Retinal pigment epithelial cell (primary cell): ENCODE results near the gene ROBO1.

ENCODE experiments used
- DNase-seq: peaks from one replicate; pipeline ENCODE4 v3.0.0-alpha.2; 2010; ENCODE audit warnings: low read depth
- H3K4me3 ChIP-seq: 2 replicates; pipeline ENCODE4 v1.5.1; 2011; ENCODE audit warnings: mild to moderate bottlenecking, low read length, control low read depth, moderate library complexity
- TF ChIP-seq, protein P1 (sequence below): conservative IDR thresholded peaks from 2 replicates; pipeline ENCODE4 v1.5.1; 2011; ENCODE audit warnings: low read depth, low read length, control low read depth, inconsistent platforms

ROBO1 gene

GRCh38 chr3:78718707-78719106 lies 1049.1 kb downstream of the ROBO1 start:
- DNase-seq, result no peak
- TF ChIP-seq, protein P1, sequence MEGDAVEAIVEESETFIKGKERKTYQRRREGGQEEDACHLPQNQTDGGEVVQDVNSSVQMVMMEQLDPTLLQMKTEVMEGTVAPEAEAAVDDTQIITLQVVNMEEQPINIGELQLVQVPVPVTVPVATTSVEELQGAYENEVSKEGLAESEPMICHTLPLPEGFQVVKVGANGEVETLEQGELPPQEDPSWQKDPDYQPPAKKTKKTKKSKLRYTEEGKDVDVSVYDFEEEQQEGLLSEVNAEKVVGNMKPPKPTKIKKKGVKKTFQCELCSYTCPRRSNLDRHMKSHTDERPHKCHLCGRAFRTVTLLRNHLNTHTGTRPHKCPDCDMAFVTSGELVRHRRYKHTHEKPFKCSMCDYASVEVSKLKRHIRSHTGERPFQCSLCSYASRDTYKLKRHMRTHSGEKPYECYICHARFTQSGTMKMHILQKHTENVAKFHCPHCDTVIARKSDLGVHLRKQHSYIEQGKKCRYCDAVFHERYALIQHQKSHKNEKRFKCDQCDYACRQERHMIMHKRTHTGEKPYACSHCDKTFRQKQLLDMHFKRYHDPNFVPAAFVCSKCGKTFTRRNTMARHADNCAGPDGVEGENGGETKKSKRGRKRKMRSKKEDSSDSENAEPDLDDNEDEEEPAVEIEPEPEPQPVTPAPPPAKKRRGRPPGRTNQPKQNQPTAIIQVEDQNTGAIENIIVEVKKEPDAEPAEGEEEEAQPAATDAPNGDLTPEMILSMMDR, result no peak
- H3K4me3 ChIP-seq, result no peak overlapping the region

DNA sequence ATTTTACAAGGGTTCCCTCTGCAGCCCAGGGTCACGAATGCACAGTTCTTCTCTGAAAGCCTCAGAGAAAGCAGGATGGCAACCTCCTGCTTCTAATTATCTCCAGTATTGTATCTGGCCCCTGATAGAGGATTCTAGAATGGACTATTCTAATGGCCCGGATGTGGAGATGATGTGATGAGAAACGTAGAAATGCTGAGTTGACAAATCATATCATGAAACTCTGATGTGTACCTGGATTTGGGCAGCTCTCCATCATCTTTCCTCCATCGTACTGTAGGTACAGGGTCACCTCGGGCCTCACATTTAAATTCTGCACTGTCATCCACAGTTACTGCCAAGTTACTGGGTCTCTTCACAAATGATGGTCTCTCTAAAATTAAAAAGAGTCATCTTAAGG lies 1050.8 kb downstream of the ROBO1 start:
- TF ChIP-seq, protein P1, result no peak
- no peak for DNase-seq
- no peak overlapping the region for H3K4me3 ChIP-seq

GRCh38 chr3:78712941-78713340 lies 1054.9 kb downstream of the ROBO1 start:
- TF ChIP-seq, protein P1, result no peak
- no peak for DNase-seq
- no peak overlapping the region for H3K4me3 ChIP-seq

- no peak for DNase-seq
- TF ChIP-seq, protein P1, result no peak
- no peak overlapping the region for H3K4me3 ChIP-seq
Measured at GRCh38 chr3:78712270-78712669, 1055.5 kb downstream of the ROBO1 start.

DNA sequence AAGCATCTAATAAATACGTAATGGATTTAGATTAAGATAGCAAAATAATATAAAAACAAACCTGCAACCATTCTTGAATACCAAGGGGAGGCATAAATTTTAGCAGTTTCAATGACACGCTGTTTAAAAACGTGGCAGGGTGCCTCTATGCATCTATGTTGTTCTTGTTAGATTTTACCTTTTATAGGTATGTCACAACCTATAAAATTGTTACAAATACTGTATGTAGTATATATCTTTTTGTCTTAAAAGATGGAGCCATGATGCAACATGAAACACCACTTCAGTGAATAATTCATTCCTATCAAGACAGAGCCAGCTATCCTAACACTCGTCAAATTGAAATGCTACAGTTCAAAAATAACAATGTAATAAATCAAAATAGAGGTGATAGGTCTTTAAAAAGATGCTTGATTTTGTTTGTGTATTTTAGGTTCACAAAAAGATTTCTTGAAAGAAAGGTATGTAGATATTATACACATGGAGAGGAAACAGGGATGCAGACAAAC lies 1059.2 kb downstream of the ROBO1 start:
- no peak overlapping the region for H3K4me3 ChIP-seq
- TF ChIP-seq, protein P1, result no peak
- DNase-seq, result no peak

DNA sequence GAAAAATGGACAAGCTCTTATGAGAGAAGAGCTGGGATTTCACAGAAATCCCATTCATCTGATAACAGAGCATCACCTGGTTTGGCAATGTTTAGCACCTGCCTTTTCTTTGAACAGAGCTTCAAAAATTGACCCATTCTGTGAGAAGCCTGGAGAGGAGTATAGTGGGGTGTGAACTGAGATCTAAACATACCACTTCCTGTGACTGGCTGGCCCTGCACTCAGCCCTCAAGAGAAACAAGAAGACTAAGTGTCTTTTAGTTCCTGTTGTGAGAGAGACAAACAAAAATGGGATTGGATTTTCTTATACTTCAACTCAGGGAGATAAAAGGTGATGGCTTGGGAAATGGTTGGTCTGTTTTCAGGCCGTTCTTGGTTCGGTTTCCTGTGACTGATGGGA lies 1060.2 kb downstream of the ROBO1 start:
- DNase-seq, result no peak
- TF ChIP-seq, protein P1, result no peak
- H3K4me3 ChIP-seq, result no peak overlapping the region

DNA sequence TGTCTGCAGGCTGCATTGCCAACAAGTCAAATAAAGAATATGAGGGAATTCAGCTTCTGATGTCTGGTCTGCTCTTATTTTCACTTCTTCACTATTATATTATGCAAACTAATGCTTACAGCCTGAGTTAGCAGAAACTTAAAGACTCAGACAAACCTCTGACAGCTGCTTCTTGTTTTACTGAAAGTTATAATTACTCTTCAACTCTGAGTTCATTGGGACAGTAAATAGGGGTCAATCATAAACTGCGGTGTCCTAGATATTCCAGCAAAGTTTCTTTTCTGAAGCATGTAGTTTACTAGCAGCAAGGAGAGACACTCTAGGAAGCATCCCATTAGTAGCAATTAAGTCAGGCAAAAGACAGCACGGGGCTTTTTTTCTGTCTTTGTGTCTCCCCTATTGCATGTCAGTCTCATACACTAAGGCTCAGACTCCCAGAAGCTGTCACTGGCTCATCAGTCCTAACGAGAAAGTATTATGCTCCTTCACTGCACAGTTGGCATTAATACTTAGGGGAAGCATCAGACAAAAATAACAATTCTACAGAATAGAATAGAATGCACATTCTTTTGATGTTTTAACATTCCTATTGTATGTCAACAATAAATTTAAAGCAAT lies 1060.8 kb downstream of the ROBO1 start:
- DNase-seq, result no peak
- TF ChIP-seq, protein P1, result no peak
- H3K4me3 ChIP-seq, result no peak overlapping the region
